ENCODE data around the gene MRPL43. TPM values are rescaled to one million over a fixed set of nuclear protein-coding genes. Genes with fewer than 3 reads are reported as not detected.

MRPL43 gene
- total and polyA plus RNA-seq, 10 of the 15 experiments (the other 5 are each of a cell fraction or from before 2014, with no cell fraction given) = 16.6 to 108 (median 65.1) TPM

GRCh38 chr10:101035916-101036702 lies 48.8 kb upstream of the MRPL43 start:
- POLR2A ChIA-PET = interaction anchor here (0.5 kb wide), 1 partner anchor 25 kb away, joined by 3 read pairs; no protein-coding TSS in a partner anchor
- Histone ChIP-seq H3K79me2 (ENCODE audit: control insufficient read depth, insufficient read depth, low read length) (no peaks in the 10 kb centered on the region), H3K27ac (ENCODE audit: control insufficient read depth, insufficient read depth) (no peak overlapping the region), H4K20me1 (ENCODE audit: control insufficient read depth, insufficient read depth) (no peaks in the 10 kb centered on the region), H3K4me1 (ENCODE audit: control insufficient read depth, insufficient read depth, low read length) (peaks cover 18% of the 10 kb centered on the region), H3K9me3 (replicated peaks; ENCODE audit: control insufficient read depth, insufficient read depth, low read length) (no peaks in the 10 kb centered on the region), H3K36me3 (ENCODE audit: control insufficient read depth in 2 of 2, insufficient read depth in 2 of 2, low read length in 1 of 2) (no peaks in the 10 kb centered on the region), H3K4me2 (ENCODE audit: control insufficient read depth, insufficient read depth) (no peak overlapping the region), H3K4me3 (no peak overlapping the region), H3K27me3 (replicated peaks in 1 of 2; ENCODE audit: control insufficient read depth in 2 of 2, insufficient read depth in 2 of 2, low read length in 1 of 2) (peaks cover 0 to 5% of the 10 kb centered on the region in 2 experiments; a peak in 1 of 4 replicates), H2AFZ (ENCODE audit: control insufficient read depth, low read depth, low read length) (no peak overlapping the region), H3K9ac (ENCODE audit: control insufficient read depth, insufficient read depth, low read length) (no peak overlapping the region)
- intact Hi-C loops (cut with micrococcal nuclease; ENCODE audit: unreplicated experiment) = no loop called here
- no TSS peak for BruUV-seq (replicated peaks)
- TF ChIP-seq MYB (IDR thresholded peaks at IDR 0.05; ENCODE audit: borderline replicate concordance, low read depth, low read length) (no peak), IRF3 (IDR thresholded peaks at IDR 0.05) (no peak), JUNB (IDR thresholded peaks at IDR 0.05) (no peak), E4F1 (IDR thresholded peaks at IDR 0.05; ENCODE audit: borderline replicate concordance, partially characterized antibody) (no peak), ZSCAN29 (IDR thresholded peaks at IDR 0.05) (no peak), MLLT1 (IDR thresholded peaks at IDR 0.05) (no peak), BCL3 (IDR thresholded peaks at IDR 0.05; ENCODE audit: borderline replicate concordance, insufficient read depth, low read depth, low read length, poor library complexity, severe bottlenecking) (no peak), RCOR1 (conservative IDR thresholded peaks at IDR 0.05; ENCODE audit: low read depth, low read length) (no peak), RFX5 (IDR thresholded peaks at IDR 0.05; ENCODE audit: low read depth, low read length) (no peak), POLR2AphosphoS5 (IDR thresholded peaks at IDR 0.05; ENCODE audit: low read length) (no peak), MXI1 (IDR thresholded peaks at IDR 0.05; ENCODE audit: low read depth, low read length) (no peak), CEBPZ (IDR thresholded peaks at IDR 0.05; ENCODE audit: low read depth, low read length) (no peak)
- RAD21 ChIA-PET (ENCODE audit: unreplicated experiment) = interaction anchor here (1.6 kb wide), 1 partner anchor 17 kb away, joined by 6 read pairs; no protein-coding TSS in a partner anchor
- SMC1A ChIA-PET (ENCODE audit: uncharacterized antibody, unreplicated experiment) = no interaction called here
- no peak for ATAC-seq
- no peak for FAIRE-seq
- CTCF ChIA-PET = interaction anchor here (1.0 to 2.1 kb wide), 2 partner anchors 14 to 31 kb away, joined by 6 to 11 read pairs; no protein-coding TSS in a partner anchor
- DNase-seq (ENCODE audit: low read depth, low spot score) = no peak
- 28% methylated on average over 10 of the region's 10 CpGs for WGBS (ENCODE audit: insufficient coverage, insufficient replicate concordance, low lambda C conversion rate, missing lambda C conversion rate)
- in situ Hi-C loops (cut with MboI) = loop anchor here (5.0 kb wide), 1 partner anchor 106 kb away; no protein-coding TSS in a partner anchor

Measured in GM12878 (cell line).